ENCODE data around the gene SLC16A8. TPM values are rescaled to one million over a fixed set of nuclear protein-coding genes. Genes with fewer than 3 reads are reported as not detected.

The SLC16A8 gene
- total and polyA plus RNA-seq, 10 of the 15 experiments (the other 5 are each of a cell fraction or from before 2014, with no cell fraction given): not detected

DNA sequence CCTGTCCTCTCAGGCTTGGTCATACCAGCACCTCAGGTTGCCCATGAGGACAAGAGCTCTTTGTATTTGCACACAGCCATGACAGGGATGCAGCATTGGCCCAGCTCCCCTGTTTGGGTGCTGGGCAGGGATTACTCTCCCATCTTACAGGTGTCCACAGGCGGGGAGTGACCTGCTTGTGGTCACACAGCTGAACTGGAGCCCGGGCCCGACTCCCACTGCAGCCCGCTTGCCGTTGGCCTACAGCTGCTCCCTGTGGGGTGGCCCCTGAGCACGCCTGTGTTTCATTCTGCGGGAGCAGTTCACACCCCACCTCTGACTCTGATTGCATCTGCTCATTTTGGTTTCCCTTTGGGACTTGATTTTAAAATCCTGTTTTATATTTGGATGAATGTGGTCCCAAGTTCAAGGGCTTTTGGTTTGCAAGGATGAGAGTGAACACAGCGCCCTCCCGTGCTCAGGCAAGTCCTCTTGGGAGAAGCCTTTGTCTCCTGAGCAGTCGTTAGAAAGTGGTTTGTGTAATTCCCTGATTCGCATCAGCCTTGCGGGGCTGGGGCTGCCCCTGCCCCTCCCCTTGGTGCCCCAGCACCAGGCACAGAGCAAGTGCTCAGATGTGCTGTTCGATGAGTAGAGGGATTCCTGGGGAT is 17.5 kb downstream of the SLC16A8 start (continued):
- TF ChIP-seq, protein P1, sequence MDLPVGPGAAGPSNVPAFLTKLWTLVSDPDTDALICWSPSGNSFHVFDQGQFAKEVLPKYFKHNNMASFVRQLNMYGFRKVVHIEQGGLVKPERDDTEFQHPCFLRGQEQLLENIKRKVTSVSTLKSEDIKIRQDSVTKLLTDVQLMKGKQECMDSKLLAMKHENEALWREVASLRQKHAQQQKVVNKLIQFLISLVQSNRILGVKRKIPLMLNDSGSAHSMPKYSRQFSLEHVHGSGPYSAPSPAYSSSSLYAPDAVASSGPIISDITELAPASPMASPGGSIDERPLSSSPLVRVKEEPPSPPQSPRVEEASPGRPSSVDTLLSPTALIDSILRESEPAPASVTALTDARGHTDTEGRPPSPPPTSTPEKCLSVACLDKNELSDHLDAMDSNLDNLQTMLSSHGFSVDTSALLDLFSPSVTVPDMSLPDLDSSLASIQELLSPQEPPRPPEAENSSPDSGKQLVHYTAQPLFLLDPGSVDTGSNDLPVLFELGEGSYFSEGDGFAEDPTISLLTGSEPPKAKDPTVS (IDR thresholded peaks at IDR 0.05; ENCODE audit: low read depth, low read length): no peak
- TF ChIP-seq SMAD5 (IDR thresholded peaks at IDR 0.05; ENCODE audit: low read depth): no peak
- TF ChIP-seq KAT2A (conservative IDR thresholded peaks at IDR 0.05; ENCODE audit: control insufficient read depth, low read depth, low read length): no peak
- no peak for TF ChIP-seq POU2F2 (IDR thresholded peaks at IDR 0.05; ENCODE audit: borderline replicate concordance, low read depth, low read length)
- no peak for TF ChIP-seq KDM1A (IDR thresholded peaks at IDR 0.05; ENCODE audit: borderline replicate concordance)
- no peak for TF ChIP-seq SREBF2 (IDR thresholded peaks at IDR 0.05; ENCODE audit: low read length)

DNA sequence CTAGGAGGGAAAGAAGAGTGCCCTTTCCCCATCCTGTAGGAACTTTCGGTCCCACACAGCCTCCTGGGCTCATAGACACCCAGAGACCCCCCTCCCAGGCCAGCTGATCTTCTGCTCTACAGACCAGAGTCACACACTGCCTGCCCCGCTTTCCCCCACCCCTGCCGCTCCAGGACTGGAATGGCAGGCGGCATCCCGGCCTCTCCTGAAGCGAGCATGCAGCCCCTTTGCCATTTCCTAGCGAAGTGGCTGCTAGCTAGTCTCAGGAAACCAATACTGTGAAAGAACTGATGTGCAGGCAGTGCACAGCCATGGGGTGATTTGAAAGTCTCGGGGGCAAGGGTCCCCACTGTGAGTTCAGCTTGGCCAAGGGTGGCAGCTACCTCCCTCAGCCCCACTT is 18.4 kb downstream of the SLC16A8 start:
- Histone ChIP-seq H3K4me3 (no peak overlapping the region), H4K20me1 (ENCODE audit: control insufficient read depth, insufficient read depth) (no peaks in the 10 kb centered on the region), H2AFZ (ENCODE audit: control insufficient read depth, low read depth, low read length) (no peak overlapping the region), H3K27me3 (replicated peaks in 1 of 2; ENCODE audit: control insufficient read depth in 2 of 2, insufficient read depth in 2 of 2, low read length in 1 of 2) (no peaks in the 10 kb centered on the region), H3K79me2 (ENCODE audit: control insufficient read depth, insufficient read depth, low read length) (no peaks in the 10 kb centered on the region), H3K27ac (ENCODE audit: control insufficient read depth, insufficient read depth) (no peak overlapping the region), H3K4me1 (ENCODE audit: control insufficient read depth, insufficient read depth, low read length) (no peaks in the 10 kb centered on the region), H3K4me2 (ENCODE audit: control insufficient read depth, insufficient read depth) (no peak overlapping the region), H3K9me3 (replicated peaks; ENCODE audit: control insufficient read depth, insufficient read depth, low read length) (no peaks in the 10 kb centered on the region), H3K36me3 (ENCODE audit: control insufficient read depth in 2 of 2, insufficient read depth in 2 of 2, low read length in 1 of 2) (no peaks in the 10 kb centered on the region; a peak in 3 of 4 replicates), H3K9ac (ENCODE audit: control insufficient read depth, insufficient read depth, low read length) (no peak overlapping the region)
- ChIA-PET CTCF (interaction anchor here (0.7 to 1.6 kb wide), 3 partner anchors 13 to 34 kb away, joined by 3 to 8 read pairs (median 3); no protein-coding TSS in a partner anchor), POLR2A (interaction anchor here (0.6 kb wide), 1 partner anchor 239 kb away, joined by 7 read pairs; no protein-coding TSS in a partner anchor), SMC1A (ENCODE audit: uncharacterized antibody, unreplicated experiment) (no interaction called here), RAD21 (ENCODE audit: unreplicated experiment) (no interaction called here)
- in situ Hi-C loops (cut with MboI) (no loop called here), intact Hi-C loops (cut with micrococcal nuclease; ENCODE audit: unreplicated experiment) (no loop called here)
- TF ChIP-seq MTA2 (IDR thresholded peaks at IDR 0.05; ENCODE audit: low read depth) (no peak), IKZF2 (IDR thresholded peaks at IDR 0.05) (no peak), RCOR1 (conservative IDR thresholded peaks at IDR 0.05; ENCODE audit: low read depth, low read length) (no peak), RFX5 (IDR thresholded peaks at IDR 0.05; ENCODE audit: low read depth, low read length) (no peak)
- TF ChIP-seq, protein P2, sequence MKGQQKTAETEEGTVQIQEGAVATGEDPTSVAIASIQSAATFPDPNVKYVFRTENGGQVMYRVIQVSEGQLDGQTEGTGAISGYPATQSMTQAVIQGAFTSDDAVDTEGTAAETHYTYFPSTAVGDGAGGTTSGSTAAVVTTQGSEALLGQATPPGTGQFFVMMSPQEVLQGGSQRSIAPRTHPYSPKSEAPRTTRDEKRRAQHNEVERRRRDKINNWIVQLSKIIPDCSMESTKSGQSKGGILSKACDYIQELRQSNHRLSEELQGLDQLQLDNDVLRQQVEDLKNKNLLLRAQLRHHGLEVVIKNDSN (IDR thresholded peaks at IDR 0.05; ENCODE audit: borderline replicate concordance, extremely low read length, insufficient read depth, low read depth, low read length): no peak
- DNase-seq (ENCODE audit: low read depth, low spot score) (no peak), ATAC-seq (no peak), FAIRE-seq (no peak)
- no TSS peak for BruUV-seq (replicated peaks)
- 81% methylated on average over 8 of the region's 8 CpGs for WGBS (ENCODE audit: insufficient coverage, insufficient replicate concordance, low lambda C conversion rate, missing lambda C conversion rate)

All from GM12878 (cell line).